ENCODE data around the gene LRRC8E.

DNA sequence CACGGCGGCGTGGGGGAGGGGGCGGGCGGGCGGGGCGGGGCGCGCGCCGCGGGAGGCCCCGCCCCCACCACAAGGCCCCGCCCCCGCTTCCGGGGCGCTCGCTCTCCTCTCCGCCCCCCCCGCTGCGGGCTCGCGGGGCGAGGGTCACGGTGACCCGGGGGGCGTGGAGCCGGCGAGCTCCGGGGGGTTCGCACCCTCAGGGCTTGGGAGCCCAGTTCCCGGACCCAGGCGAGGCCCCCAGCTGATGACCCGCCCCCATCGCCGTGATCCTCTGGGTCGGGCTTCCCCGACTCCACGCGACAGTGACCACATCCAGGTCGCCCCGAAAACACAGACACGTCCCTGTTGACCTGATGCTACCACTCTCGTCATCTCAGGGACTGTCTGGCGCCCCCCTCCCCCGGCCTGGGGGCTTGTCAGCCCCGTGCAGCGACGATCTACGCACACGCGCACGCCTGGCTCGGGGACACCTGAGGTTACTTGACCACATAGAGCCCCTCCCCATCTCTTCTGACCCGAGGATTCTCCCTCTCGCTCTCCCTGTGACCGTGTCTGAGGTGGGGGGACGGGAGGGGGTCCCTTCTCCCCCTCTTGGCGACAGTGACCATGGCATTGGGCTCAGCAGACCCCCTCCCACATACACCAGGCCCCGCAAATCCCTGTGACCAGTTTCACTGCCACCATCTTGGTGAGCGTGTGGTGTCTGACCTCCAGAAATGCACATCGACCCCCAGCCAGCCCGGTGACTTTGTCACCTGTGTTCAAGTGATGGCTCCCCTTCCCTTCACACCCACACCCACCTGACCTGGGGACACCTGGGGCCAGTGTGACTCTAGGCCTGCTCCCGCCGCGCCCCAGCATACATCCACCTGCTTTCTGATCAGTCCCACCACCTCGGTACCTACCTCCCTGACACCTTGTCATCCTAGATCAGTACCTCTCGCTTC is 16.0 kb downstream of the LRRC8E start:
- TF ChIP-seq GATA2 (IDR thresholded peaks at IDR 0.05; ENCODE audit: low read depth, low read length) (no peak), GATA3 (IDR thresholded peaks at IDR 0.05; ENCODE audit: low read depth, low read length) (no peak)
